Measurements from ENCODE around the gene YY1.
"Not testable (repeated sequence)": the region's sequence is repeated elsewhere in the genome, so short reads cannot be mapped to it uniquely, and the experiment has no call there.

The YY1 gene

DNA sequence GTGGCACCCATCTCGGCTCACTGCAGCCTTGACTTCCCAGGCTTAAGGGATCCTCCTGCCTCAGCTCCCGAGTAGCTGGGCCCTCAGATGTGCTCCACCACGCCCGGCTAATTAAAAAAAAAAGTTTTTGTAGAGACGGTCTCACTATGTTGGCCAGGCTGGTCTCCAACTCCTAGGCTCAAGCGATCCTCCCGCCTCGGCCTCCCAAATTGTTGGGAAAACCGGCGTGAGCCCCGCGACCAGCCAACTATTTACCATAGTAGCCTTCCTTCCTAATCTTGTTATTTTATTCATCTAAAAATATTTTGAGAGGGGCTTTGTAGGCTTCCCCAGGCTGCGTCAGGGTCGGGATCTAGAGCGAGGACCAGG lies 25.4 kb upstream of the YY1 start:
- DNase-seq, result no peak

DNA sequence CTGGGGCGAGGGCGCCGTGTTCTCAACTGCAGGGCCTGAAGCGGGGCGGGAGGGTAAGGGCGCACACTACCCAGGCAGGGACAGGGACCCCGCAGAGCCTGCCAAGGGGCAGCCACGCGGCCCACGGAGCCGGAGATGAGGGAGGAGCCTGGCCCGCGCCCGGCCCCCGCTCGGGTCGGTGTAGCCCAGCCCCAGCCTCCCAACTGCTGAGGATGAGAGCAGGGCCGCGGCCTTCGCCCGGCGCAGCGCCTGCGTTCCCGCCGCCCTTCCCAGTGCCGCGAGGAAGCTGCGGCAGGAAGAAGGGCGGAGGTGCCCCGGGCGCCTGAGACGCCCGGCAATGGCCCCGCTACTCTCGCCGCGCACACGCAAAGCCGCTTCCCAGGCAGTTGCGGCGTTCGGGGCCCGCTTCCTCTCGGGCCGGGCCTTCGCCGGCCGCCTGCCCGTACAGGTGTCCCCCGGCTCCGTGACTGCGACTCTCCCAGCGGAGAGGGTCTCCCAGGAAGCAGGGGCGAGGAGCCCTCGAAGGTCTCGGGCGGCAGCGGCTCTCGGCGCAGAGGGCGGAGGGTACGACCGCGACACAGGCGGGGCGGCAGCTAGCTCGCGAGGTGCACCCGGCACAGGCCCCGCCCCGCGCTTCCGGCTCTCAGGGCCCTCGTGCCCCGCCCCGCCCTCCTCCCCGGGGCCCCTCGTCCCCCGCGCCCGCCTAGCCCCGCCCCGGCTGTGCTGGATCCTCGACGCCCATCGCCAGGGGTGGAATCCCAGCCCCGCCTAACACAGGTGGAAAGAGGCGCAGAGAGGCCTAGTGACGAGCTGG lies 24.8 kb upstream of the YY1 start:
- DNase-seq, result peak; percentile 93

DNA sequence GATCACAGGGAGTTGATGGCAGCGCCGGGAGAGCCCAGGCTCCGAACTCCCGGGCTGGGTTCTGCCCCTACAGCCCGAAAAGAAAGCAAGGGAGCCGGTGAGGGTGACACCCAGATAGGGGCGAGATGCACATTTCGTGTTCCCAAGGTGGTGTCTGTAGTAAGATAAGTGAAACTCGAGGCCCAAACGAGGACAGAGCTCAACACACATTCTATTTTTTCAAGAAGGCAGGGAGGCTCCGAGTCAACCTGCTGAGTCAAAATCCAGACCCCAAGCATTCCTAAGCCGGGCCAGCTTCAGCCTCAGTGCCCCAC lies 24.2 kb upstream of the YY1 start:
- peak; percentile 55 for DNase-seq

DNA sequence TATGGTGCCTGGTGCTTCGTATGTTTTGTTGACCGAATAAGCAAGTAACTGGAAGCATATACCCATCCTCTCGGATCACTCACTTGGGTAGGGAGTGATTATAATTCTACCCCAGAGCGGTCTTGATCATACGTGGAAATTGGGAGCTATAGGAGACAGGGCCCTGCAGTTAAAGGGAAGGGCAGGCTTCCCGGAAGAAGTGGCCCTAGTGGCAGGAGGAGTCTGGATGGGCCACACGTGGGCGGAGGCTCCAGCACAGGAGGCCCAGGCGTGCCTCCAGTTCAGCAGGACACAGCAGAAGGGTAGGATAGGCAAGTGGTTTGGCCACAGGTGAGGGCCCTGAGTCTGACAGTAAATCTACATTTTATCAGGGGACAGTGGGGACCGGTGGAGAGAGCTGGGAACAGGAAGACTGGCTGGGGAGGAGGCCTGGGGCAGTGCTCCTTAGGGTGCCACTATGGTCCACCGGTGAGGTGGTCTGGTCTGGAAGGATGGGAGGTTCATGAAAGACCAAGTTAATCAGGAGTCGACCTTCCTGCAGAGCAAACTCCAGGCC lies 23.5 kb upstream of the YY1 start:
- DNase-seq, result no peak

DNA sequence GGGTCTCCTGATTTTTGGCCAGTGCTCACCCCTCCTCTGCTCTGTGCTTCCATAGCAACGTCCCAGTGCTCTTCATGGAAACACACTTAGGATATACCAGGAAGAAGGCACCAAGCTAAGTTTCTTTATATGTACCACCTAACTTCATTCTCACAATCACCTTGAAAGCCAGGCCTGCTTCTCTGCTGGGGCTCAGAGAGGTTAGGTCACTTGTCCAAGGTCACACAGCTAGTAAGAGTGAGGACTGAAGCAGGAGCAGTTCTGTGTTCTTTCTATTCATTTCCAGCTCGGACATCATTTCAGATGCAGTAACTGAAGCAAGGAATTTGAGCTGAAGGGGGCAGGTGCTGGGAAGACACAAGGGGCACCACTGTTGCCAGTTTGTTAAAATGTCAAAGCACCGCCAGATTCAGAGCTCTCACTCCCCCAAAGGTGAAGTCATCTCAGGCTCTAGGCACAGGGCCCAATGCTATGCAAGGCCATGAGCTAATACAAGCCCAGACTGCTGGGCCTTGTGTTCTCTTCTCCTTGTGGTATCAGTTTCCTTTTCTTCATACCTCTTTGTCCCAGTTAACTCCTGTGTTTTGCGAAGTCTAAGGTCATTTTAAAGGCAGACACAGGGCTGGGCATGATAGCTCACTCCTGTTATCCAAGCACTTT lies 19.7 kb upstream of the YY1 start:
- DNase-seq, result no peak

DNA sequence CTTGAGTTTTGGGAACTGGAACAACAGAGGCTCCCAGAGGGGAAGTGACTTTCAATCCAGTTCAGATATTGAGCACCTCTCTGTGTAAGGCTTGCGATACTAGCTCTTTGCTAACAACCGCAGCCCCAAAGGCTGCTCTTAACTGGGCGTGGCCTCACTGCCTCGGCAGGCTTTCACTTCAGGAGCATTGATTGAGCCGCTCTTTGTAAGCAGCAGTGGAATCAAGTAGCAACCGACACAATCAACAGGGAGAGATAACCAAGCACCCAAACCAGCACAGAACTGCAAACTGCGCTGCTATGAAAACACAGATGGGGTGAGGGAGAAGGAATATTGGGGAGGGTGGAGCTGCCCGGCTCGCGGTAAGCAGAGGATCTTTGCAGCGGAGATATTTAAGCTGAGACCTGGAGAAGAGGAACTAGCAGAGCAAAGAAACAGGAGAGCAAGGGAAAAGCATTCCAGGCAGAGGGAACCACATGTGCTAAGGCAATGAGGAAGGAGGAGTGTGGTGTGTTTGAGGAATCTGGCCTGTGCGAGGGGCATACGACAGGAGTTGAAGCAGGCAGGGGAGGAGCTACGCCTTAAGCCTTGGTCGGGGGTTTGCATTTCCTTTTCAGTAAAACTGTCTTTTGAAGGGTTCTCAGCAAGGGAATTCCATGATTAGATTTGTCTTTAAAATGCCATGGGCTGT lies 17.3 kb upstream of the YY1 start:
- peak; percentile 70 for DNase-seq

DNA sequence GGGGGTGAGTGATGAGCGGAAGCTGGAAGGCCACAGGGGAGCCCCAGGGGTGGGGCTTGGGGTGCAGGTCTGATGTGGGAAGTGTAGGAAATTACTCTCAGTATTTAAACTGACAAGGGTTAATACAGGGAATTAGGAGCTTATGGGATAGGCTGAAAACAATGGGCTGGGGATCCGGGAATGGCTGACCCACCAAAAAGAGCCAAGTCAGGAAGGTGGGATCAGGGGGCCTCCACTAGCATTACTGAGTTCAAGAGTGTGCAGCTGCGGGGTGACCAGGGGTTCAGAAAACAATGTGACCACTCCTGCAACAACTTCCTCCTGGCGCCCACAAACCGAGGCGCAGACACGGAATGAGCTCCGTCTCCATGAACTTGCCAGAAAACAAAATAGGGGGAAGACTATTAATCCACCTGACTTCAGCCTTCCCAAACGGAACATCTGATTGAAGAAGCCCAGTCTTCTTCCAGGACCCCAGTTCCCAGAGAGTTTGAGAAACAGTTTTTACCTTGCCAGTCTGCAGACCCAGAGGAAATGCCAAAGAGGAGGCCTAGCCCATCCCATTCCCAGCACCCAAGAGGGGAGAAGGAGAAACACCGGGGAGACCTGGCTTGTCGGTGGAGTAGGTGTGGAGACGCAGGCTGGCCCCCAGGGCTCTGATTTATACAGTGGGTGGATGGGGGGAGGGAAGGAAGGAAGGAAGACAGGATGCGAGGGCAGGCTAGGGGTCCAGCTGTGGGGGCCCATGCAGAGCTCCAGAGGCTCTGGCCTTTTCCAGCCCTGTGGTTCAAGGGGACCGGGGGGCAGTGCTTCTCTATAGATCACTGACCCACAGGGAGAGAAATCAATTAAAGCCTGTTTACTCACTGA lies 16.5 kb upstream of the YY1 start:
- peak; percentile 23 for DNase-seq

DNA sequence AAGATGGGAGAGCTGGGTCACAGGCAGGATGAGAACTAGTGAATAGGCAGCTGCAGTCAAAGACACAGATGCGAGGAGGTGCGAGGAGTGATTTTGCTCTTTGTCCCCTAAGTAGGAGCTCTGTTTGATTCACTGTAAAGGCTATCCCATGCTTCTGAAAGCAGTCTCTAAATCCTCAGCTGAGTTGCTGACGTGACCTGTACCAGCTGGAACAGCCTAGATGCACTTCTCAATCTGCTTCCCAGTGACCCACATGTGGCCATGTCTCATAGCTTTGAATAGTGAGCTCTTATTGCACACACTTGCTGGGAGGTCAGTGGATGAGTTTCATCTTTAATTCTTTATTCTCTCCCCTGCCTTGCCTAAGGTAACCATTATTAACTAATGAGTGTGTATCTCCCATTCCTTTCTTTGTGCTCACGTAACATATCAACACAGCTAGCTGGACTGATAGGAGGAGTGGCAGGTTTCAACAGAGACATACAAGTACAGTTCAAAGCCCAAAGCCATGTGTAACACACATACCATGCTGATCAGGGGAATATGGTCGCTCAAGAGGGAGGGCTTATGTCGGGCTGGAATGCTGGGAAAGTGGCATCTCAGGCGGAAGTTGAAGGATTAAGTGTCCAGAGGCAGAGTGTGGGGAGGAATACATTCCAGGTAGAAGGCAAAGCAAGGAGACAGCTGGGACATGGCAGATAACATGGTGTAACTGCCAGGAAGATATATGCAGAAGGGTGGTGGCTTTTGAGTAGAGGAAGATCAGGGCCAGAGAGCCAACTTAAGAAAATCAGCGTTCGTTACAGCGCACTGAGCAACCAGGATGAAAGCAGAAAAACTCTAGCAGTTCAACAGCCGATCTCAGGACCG lies 15.4 kb upstream of the YY1 start:
- DNase-seq, result no peak

DNA sequence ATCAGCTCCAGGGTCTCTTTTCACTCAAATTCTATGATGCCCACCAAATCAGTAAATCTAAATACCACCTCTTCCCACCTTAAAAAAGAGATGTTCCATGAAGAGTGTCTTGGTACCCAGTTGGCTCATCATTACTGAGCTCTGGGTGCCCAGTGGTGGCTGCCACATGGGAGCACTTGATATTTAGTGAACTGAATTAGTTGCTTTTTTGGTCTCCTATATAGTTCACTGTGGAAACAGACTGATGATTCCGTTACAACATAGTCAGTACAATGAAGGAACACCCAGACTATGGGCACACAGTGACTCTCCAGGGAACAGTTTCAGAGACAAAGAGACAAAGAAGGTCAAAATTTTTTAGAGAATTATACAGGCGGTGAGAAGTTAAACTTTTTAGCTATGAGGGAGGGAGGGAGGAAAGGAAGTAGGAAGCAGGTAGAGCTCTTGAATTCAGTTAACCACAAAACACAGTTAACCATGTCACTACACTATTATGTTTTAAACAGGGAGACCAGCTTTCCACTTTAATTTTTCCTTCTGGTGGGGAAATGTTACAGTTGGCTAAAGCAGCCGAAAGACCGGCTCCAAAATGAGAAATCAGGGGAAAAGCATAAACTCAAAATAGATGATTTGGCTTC lies 14.6 kb upstream of the YY1 start:
- DNase-seq, result no peak

DNA sequence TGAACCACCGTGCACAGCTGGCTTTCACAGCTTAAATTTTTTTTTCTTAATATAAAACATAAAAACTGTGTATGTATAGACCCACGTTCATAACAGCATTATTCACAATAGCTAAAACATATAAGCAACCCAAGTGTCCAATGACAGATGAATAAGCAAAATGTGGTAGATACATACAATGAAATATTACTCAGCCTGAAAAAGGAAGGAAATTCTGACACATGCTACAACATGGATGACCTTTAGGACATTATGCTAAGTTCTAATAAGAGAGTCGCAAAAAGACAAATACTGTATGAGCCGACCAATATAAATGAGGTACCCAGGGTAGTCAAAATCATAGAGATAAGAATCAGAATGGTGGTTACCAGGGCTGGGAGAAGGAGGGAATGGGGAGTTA lies 13.8 kb upstream of the YY1 start:
- no peak for DNase-seq

DNA sequence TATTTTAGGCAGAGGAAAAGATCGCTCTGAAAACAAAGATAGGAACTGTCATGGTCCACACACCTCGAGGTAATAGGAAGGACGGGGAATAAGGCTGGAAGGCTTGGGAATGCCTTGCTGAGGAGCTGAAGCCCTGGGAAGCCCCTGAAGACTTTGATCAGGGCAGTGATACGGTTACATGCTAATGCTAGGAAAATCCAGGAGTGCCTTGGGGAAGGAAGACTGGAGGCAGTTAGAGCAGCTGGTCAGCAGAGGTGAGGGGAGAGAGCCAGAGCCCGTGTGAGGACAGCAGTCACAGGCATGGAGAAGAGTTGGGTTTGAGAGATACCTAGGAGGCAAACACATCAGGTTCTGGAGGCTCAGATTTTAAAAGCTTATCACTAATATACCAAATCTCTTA lies 8.6 kb upstream of the YY1 start:
- DNase-seq, result no peak

DNA sequence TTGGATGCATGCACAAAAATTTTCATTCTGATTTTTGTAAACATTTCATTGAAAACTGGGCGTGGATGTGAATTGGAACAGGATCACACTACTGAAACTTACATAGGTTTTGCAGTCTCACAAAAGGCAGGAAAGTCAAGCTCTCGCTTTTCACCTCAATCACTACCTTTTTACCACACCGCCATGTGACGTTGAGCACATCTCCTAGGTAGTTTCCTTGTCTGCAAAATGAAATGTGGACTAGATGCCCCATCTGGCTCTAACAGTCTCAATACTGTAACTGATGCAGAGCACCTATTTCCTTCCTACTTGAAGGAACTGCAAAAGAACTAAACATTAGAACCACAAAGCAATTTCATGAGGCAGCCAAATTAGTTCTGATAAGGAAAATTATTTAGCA lies 4.4 kb upstream of the YY1 start:
- DNase-seq, result no peak

DNA sequence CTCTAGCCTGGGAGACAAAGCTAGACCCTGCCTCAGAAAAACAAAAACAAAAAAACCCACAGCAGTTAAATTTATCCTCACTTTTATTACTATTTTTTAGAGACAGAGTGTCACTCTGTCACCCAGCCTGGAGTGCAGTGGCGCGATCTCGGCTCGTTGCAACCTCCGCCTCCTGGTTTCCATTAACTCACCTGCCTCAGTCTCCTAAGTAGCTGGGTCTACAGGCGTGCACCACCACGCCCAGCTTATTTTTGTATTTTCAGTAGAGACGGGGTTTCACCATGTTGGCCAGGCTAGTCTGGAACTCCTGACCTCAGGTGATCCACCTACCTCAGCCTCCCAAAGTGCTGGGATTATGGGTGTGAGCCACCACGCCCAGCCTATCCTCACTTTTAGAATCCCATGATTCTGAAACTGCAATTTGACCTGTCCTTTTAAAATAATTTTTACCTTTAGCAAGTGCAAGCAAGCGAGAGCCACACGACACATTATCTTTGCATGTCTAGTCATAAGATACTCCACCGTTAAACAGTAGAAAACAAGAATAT lies 2.6 kb upstream of the YY1 start:
- not testable (repeated sequence) for DNase-seq

DNA sequence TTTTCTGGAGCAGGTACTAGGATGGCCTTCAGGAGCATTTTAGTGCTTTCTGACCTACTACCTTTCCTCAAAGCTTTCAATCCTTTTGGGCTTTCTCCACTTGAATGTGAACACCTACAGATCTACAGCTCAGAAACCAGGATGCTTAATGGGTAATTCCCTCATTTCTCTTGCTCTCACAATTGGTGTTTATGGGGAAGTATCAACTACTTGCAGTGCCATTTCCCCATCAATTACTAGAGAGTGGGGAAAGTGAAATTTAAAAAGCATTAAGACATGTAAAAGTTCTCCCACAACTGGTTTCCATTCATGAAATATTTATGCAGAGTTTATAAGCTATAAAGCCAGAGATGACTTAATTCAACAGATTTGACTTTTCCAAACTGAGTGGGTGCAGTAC lies 2.1 kb upstream of the YY1 start:
- DNase-seq, result no peak

DNA sequence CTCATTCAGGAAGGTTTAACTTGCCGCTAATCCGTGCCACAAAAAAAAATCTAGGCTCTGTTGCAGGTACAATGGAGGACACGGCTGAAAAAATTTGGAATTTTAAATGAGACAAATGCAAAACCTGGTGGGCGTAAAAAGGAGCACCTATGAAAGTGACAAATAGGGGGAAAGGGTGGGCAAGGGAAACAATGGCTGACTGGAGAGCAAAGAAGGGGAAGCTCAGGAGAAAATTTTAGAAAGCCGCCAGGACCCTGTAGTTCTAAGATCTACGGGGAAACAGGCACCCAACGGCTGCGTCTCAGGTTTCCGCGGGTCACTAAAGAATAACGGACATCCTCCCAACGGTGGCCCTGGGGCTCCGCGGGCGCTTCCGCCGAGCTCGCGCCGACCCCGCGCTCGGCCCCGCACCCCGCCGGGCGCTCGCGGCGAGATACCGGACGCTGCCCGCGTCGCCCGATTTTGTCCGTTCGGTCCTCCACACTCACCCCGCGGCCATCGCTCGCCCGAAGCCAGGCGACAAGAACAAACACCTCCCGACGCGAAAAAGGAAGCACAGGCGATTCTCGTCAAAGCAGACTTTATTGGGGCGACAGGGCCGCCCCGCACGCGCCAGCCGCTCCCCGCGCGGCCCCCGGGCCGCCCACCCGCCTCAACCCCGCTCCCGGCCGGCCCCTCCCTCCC lies 1.1 kb upstream of the YY1 start:
- DNase-seq, result peak; percentile 80

DNA sequence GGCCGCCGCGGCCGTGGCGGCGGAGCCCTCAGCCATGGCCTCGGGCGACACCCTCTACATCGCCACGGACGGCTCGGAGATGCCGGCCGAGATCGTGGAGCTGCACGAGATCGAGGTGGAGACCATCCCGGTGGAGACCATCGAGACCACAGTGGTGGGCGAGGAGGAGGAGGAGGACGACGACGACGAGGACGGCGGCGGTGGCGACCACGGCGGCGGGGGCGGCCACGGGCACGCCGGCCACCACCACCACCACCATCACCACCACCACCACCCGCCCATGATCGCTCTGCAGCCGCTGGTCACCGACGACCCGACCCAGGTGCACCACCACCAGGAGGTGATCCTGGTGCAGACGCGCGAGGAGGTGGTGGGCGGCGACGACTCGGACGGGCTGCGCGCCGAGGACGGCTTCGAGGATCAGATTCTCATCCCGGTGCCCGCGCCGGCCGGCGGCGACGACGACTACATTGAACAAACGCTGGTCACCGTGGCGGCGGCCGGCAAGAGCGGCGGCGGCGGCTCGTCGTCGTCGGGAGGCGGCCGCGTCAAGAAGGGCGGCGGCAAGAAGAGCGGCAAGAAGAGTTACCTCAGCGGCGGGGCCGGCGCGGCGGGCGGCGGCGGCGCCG lies 381 bp downstream of the YY1 start:
- DNase-seq, result peak; percentile 79

DNA sequence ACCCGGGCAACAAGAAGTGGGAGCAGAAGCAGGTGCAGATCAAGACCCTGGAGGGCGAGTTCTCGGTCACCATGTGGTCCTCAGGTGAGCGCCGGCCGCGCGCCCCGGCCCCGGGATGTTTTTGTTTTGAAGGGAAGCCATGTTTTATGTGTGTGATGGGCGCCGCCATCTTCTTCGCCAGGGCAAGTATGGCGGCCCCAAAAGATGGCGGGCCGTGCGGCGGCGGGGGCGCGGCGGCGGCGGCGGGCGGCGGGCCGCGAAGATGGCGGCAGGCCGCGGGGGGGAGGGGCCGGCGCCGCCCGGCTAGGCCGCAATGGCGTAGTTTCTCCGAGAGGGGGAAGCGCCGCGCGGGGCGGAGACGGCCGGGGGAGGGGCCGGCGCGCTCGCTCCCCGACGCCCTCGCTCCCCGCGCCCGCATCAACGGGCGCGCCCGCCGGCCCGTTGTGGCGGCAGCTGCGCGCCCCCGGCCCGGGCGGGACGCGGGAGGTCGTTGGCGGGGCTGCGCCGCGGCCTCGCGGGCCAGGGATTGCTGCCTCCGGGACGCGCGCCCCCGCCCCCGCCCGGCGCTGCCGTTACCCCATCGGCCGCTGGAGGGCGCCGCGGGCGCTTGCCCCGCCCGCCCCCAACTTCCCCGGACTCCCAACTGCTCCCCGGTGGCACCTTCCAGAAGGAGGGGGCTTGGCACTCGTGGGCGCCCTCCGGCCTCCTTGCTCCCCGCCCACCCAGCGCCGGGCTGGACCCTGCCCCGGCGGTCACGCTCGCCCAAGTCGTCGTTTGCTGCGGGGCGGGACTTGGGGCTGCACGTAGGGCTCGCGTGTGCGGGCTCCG lies 1.1 kb downstream of the YY1 start:
- DNase-seq, result peak; percentile 83

DNA sequence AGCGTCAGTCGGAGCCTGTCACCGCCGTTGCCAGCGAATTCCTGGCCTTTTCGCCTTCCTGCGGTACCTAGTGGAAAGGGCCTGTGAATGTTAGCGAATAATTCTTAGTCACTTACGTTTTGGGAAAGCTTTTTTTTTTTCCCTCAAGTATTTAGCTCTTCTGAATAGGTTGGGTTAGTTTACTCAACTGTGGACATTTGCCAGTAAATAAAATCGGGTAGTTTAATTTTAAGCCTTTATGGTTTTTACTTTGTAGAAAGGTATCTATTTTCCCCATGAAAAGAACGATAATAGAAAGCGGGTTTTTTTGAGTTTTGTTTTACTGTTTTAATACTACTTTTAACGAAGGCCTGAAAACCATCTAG lies 1.7 kb downstream of the YY1 start:
- DNase-seq, result no peak

DNA sequence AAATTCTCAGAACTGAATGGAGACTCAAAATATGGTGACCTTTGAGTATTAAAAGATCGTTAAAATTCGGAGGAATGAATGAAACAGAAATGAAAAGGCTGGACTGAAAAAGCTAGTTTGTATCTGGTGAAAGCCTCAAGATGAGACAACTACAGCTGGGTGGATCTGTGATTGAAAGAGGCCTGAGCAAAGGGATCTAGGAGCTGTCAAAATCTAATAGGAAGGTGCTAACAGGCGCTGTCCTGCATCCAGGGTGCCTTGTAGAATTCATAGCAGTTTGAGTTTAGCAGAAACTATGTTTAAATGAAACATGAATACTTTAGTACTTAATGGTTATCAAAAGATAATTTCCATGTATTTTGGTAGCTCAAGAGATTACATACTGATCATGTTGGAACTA lies 2.3 kb downstream of the YY1 start:
- DNase-seq, result no peak
